HuH-7.5 (cell line): Measurements from ENCODE around the gene GPRIN1.
A peak's percentile ranks its signal among the peaks of the same experiment; 100 is the strongest.

ENCODE experiments used
- DNase-seq: peaks from one replicate; pipeline ENCODE4 v3.0.0; 2011; ENCODE audit warnings: low spot score

The GPRIN1 gene

GRCh38 chr5:176609724-176610434 lies at the start of gene GPRIN1:
GPRIN1 (minus strand) TSS chr5:176610156; CDS start chr5:176599834, 10,322 bp downstream.
- peak; percentile 96 for DNase-seq

- DNase-seq, result no peak
Measured at GRCh38 chr5:176659512-176659839, 49.5 kb upstream of the GPRIN1 start.

GRCh38 chr5:176658817-176659511 lies 49.0 kb upstream of the GPRIN1 start:
- no peak for DNase-seq

- DNase-seq, result peak; percentile 91
Measured at GRCh38 chr5:176658007-176658599, 48.1 kb upstream of the GPRIN1 start.

- DNase-seq, result no peak
Measured at GRCh38 chr5:176656467-176656990, 46.6 kb upstream of the GPRIN1 start.

- no peak for DNase-seq
Measured at GRCh38 chr5:176654856-176655255, 44.9 kb upstream of the GPRIN1 start.

GRCh38 chr5:176653401-176654385 lies 43.7 kb upstream of the GPRIN1 start:
- no peak for DNase-seq

GRCh38 chr5:176652136-176652535 lies 42.2 kb upstream of the GPRIN1 start:
- DNase-seq, result no peak

GRCh38 chr5:176651472-176651980 lies 41.6 kb upstream of the GPRIN1 start:
- no peak for DNase-seq

- no peak for DNase-seq
Measured at GRCh38 chr5:176650354-176650884, 40.5 kb upstream of the GPRIN1 start.

GRCh38 chr5:176648474-176649194 lies 38.7 kb upstream of the GPRIN1 start:
- no peak for DNase-seq

GRCh38 chr5:176647843-176648473 lies 38.0 kb upstream of the GPRIN1 start:
- peak; percentile 76 for DNase-seq

- peak; percentile 98 for DNase-seq
Measured at GRCh38 chr5:176647030-176647842, 37.3 kb upstream of the GPRIN1 start, which contains the start of gene TSPAN17. TSPAN17 (plus strand) TSS chr5:176647484; CDS start chr5:176647616, 132 bp downstream.

GRCh38 chr5:176646707-176647029 lies 36.7 kb upstream of the GPRIN1 start:
- no peak for DNase-seq

GRCh38 chr5:176646049-176646706 lies 36.2 kb upstream of the GPRIN1 start:
- DNase-seq, result no peak

GRCh38 chr5:176644878-176645670 lies 35.1 kb upstream of the GPRIN1 start:
- no peak for DNase-seq

GRCh38 chr5:176644294-176644693 lies 34.3 kb upstream of the GPRIN1 start:
- no peak for DNase-seq
